ENCODE data around the gene THOC6.

The THOC6 gene

DNA sequence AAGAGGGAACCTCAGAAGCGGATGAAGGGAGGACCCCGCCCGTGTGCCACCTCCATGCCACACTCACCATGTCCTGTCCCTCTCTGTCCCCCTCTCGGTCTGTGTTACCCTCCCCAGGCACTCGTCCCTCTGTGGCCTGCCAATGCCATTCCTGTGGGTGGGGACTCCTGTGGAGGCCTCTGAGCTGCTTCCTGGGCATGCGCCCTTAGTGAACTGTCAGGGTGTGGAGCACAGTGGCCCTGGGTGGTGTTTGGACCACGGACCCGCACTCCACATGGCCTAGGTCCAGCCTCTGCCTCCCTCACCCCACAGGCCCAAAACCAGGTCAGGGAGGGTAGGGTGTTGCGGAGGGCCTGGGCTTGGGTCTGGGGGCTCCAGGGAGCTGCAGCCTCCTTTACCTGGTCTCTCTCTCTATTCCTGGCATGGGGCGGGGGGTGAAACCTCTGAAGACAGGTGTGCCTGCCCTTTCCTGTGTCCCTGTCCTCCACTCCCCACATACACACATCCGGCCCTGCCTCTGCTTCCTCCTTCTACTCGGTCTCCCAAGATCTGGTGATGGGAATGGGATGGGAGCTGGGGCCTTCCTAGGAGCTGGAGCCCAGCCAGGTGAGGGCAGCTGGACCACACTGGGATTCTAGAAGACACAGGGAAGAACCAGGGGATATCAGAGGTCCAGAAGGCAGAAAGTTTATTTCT, 32.1 kb upstream of the THOC6 start:
- no peak for DNase-seq

DNA sequence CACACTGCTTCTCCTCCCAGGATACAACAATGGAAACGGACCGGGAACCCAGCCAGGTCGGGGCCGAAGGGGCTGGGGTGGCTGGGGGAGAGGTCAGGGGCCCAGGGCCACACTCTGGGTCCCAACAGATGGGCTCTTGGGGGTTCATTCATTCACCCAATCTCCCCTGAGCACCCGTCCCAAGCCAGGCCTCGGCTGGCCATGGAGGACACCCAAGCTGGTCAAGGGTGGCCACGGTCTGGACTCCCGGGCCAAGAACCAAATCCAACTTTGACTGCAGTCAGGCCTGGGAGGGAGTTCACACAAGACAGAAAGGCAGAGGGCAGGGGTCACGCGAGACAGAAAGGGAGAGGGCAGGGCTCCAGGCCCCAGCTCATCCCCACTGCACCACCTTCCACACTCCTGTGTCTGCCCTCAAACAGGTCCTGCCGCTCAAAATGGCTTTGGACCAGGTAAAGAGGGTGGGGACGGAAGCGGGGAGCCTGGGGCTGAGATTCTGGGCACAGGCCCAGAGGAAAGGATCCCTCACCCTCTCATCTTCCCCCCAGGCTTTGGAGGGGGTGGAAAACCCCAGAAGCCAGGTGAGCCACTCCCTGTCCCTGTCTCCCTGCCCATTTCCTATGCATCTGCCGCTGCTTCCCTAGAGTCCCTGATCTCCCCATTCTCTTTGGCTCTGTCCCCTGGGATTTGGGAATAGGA, 31.3 kb upstream of the THOC6 start:
- no peak for DNase-seq

- DNase-seq = no peak
Observed at GRCh38 chr16:2996298-2996697, 27.5 kb upstream of the THOC6 start.

GRCh38 chr16:2999929-3000328, 23.9 kb upstream of the THOC6 start:
- DNase-seq = no peak

- DNase-seq = no peak
Observed at GRCh38 chr16:3000540-3000939, 23.3 kb upstream of the THOC6 start.

DNA sequence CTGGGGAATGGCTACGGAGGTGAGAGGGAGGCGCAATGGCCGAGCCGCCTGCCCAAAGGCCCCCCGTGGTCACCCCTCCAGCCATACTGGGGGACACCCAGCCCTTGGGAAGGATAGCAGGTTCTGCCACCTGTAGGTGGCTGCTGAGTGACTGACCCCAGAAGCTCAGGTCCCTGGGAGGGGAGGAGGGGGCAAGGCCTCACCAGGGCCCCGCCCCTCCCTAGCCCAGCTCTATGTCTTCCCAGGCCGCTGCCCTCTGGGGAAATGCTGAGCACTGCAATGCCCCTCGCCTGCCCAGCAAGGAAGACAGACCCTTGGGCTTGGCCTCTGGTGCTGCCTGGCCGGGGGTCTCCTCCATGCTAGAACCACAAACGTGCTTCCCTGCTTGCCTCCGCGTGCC, 22.5 kb upstream of the THOC6 start:
- no peak for DNase-seq

GRCh38 chr16:3003582-3004270, 20.1 kb upstream of the THOC6 start:
- peak; percentile 97 to 99 (median 99) for DNase-seq

- peak; percentile 38 to 77 (median 54) for DNase-seq
Observed at GRCh38 chr16:3004319-3004718, 19.5 kb upstream of the THOC6 start.

DNA sequence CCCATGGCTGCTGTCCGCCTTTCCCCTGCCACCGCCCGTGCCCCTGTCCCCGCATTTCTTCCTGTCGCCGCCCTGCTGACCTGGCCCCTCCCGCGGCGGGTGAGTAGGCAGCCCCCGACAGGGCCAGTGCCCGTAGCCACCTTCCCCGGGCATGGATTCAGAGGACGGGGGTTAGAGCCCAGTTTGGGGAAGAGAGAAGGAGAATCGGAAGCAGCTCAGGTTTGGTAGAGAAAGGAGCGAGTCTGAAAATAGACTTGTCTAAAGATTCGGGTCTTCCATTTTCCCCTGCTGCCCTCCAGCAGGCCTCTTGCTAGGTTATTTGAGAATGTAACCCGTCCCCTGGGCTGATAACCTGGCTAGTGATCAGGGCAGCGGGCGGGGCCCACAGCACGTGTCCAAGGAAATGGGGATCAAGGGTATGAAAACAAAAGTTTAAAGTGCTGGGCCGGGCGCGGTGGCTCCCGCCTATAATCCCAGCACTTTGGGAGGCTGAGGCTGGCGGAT, 19.0 kb upstream of the THOC6 start:
- peak in 3 of 4 experiments; percentile 13 to 61 (median 59) for DNase-seq

GRCh38 chr16:3007059-3007956, 16.5 kb upstream of the THOC6 start:
- DNase-seq = peak; percentile 35 to 55 (median 50)

- peak; percentile 48 to 84 (median 70) for DNase-seq
Observed at GRCh38 chr16:3007957-3008689, 15.7 kb upstream of the THOC6 start.

DNA sequence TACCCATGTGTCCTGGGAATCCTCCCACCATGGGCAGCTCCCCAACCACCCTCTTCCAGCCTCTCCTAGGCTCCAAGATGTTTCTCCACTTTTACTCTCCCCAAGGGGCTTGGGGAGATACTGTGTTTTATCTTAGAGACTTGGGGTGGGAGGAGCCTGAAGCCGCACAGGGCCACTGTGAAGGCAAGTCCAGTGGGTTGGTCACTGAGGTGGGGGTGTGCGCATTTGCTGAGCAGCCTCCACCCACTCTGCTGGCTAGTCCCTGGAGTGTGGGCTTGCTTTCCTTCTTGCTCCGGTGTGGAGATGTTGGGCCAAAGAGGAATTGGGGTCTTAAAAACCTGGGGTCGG, 15.2 kb upstream of the THOC6 start:
- DNase-seq = peak in 2 of 4 experiments; percentile 19 to 22

GRCh38 chr16:3009568-3010390, 14.1 kb upstream of the THOC6 start:
- DNase-seq = no peak

DNA sequence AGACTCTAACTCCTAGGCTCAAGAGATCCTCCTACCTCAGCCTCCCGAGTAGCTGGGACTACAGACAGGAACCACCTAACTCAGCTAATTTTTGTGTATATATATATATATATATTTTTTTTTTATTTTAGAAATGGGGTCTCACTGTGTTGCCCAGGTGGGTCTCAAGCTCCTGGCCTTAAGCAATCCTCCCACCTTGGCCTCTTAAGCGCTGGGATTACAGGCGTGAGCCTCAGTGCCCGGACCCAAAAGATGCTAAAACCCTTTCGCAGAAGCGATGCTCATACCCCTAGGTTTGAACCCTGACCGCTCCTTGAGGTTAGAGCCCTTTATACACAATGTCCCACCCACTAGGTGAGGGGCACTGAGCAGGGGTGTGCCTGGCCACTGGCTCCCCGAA, 13.3 kb upstream of the THOC6 start:
- no peak for DNase-seq

- no peak for DNase-seq
Observed at GRCh38 chr16:3012246-3012645, 11.6 kb upstream of the THOC6 start.

DNA sequence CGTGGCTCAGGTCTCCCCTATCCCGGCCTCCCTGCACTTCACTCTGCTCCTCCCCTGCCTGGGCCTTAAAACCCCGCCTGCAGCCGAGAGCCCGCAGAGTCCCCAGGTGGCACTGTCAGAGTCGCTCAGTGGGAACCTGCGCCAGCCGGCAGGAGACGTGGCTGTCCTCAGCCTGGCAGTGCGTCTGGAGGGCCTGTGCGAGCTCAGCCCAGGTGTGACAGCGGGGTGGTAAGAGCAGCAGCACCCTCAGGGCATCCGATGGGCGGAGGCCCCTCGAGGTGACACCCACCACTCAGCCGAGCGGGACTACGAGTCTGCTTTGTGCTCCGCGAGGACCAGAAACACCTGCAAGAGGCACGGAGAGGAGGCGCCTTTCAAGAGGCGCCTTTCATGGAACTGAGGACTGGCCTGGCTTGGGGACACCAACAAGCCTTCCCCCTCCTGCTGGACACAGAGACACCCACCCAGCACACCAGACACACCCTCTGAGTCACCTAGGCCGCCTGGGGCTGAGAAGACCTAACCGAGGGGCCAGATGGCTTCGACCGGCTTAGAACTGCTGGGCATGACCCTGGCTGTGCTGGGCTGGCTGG, 10.9 kb upstream of the THOC6 start, which contains the start of gene CLDN9:
CLDN9 (plus strand) TSS at position 96 of the 593 bp plus-strand sequence; CDS start at position 536, 440 bp downstream.
- no peak for DNase-seq

GRCh38 chr16:3013491-3013951, 10.3 kb upstream of the THOC6 start:
- no peak for DNase-seq

DNA sequence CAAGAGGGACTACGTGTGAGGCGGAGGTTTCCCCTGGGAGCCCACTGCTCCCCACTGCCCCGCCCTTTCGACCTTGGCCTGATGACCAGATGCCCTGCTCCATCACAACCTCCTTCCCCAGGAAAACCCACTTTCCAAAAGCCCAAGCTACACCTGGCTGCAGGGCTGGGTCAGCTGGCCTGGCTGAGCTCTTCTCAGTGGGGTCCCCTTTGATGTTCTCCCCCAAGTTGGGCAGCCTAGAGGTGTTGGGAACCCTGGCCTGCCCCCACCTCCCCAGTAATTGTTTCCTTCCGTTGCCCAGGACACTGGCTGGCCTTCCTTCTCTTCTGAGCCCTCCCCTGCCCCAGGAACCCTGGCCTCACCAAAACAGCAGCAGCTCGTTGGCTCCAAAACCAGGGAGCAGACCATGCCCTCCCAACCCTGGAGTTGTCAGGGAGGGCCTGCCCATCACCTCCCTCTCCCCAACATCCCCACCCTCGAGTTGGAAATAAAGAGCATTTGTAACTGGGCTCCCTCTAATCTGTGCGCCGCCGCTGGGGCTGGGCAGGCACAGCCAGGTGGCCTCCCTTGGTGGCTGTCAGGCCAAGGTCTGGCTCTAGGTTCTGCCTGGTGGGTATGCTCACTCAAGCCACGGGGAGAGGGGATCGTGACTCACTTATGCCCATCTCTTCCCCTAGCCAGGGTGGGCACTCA, 9.7 kb upstream of the THOC6 start:
- no peak for DNase-seq

DNA sequence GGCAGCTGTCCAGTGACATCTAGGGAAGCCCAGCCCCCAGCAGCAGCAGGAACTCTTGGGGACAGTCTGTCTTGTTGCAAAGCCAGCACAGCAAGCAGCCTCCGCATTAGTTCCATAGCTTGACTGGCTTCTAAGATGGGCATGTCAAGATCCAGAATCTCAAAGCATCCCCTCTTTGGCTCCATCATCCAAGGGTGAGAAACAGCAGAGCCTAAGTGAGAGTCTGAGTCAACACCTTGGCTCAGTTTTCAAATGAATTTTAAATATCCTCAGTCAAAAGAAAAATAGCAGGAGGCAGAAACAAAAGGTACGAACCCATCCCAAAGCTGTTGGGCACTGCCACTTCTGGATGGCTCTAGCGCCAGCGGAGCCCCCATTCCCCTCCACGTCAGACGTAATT, 8.9 kb upstream of the THOC6 start:
- no peak for DNase-seq

All from suppressor macrophage (primary cell).